NCI-H128 (cell line): ENCODE measurements around the gene MICALL2.

ENCODE experiments used
- DNase-seq: peaks from one replicate; lab custom pipeline; 2025; ENCODE audit not compliant: unreplicated experiment; lab: John Stamatoyannopoulos, UW

The MICALL2 gene

DNA sequence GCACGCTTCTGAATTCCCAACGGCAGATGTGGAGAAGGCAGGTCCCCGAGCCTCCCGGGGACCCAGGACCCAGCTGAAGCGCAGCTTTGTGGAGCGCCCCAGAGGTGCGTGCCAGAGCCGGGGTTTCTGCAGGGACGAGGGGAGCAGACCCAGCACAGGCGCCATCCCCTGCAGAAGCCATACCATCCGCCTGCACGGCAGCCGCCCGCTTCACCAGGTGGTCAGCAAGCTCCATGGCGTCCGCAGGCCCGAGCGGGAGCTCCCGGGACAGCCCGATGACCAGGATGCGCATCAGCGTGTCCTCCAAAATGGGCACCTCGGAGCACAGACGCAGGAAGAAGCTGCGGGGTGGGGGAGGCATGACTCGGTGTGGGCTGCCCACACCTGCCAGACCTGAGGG, 34.3 kb upstream of the MICALL2 start:
- no peak for DNase-seq

DNA sequence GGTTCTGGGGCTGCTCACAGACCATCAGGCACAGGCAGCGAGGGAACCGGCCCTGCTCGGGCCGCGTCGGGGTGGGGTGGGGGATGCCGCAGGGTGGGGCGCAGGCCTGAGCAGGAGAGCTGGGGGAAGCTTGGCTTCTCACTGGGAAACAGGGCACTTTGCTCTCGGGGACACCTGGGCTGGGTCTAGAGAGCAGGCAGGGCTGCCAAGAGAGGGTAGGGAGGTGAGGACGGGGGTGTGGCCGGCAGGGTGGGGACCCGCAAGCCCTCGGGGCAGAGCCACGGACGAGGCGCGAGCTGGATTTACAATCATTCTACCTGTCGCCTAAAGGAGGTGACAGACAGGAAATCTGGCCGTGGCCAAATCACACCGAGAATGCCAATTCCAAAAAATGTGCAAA, 33.9 kb upstream of the MICALL2 start:
- DNase-seq, result no peak

DNA sequence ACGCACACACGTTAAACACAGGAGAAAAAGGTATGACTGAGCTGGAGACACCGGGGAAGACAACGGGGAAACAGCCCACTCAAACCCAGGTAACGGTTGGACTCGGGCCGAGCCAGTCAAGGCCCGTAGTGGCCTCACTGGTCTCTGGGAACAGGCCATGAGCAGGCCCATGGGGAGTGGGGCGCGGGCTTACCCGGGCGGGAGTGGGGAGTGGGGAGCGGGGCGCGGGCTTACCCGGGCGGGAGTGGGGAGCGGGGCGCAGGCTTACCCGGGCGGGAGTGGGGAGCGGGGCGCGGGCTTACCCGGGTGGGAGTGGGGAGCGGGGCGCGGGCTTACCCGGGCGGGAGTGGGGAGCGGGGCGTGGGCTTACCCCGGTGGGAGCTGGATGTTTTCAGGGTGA, 33.4 kb upstream of the MICALL2 start:
- no peak for DNase-seq

GRCh38 chr7:1492221-1492620, 33.0 kb upstream of the MICALL2 start:
- no peak for DNase-seq

GRCh38 chr7:1490837-1491236, 31.6 kb upstream of the MICALL2 start:
- DNase-seq, result no peak

DNA sequence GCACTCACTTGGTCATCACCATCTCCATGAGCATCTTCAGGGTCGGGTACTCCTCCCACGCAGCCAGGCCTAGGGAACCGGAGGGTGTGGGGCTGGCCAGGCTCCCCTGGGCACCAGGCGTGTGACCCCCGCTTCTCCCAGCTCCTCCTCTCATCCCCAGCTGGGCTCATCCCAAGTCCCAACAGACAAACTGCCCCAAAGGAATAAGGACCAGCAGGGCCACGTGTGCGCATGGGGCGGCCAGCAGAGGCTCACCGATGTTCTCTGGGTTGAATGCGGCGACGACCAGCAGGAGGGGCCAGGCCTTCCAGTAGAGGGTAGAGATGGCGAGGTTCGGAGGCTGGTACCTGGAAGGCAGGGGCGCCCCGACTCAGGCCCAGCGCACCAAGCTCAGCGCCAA, 30.1 kb upstream of the MICALL2 start:
- DNase-seq, result no peak

GRCh38 chr7:1488016-1488415, 28.7 kb upstream of the MICALL2 start:
- DNase-seq, result no peak

DNA sequence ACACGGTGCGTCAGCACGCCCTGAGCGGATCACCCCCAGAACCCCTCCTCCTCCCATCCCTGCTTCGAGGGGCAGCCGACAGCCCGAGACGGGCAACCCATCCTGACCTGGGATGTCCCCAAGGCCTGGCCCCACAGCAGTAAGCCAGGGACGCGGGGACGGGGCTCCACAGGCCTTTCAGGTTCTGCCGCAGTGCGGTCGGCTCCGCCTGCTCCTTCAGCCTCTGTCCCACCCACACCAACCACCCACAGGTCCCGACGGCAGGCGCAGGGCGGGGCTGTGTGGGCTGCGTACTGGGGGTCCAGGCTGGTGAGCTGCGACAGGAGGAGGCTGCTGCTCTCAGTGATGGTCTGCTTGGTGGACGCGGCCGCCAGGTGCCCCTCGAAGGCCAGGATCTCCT, 28.2 kb upstream of the MICALL2 start:
- DNase-seq, result no peak

DNA sequence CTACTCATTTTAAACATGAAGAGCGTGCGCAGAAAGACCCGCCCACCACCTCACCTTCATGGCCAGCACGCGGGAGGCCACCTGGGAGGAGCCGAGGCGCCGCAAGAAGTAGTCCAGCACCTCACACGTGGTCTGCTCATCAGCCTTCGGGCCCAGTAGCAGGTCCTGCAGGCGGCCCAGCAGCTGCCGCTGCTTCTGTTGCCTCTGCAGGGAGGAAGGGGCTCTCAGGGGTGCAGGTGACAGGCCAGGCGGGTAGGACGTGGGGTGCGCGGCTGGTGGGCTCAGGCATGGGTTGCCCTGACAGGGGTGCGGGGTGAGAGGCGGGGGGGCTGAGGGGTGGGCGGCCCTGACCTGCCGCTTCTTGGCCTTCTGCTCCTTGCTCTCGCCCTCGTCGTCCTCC, 27.3 kb upstream of the MICALL2 start:
- no peak for DNase-seq

- no peak for DNase-seq
These were observed 25.9 kb upstream of the MICALL2 start for GRCh38 chr7:1485156-1485555.

DNA sequence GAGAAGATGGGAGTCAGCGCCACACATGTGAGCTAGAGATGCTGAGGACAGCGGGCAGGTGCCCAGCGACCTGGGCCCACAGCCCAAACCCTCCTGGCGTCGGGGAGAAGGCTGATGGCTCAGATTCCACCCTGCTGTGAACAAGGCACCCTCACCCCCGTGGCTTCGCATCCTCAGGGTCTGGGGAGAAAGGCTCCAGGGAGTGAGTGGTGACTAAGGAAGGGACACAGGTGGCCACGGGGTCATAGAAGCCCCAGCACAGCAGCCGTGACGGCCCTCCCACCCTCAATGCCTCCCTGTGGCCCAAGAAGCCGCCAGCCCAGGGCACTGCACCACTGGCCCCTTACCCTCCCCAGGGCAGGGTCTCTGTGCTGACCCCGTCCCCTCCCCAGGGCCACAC, 25.3 kb upstream of the MICALL2 start:
- DNase-seq, result no peak

DNA sequence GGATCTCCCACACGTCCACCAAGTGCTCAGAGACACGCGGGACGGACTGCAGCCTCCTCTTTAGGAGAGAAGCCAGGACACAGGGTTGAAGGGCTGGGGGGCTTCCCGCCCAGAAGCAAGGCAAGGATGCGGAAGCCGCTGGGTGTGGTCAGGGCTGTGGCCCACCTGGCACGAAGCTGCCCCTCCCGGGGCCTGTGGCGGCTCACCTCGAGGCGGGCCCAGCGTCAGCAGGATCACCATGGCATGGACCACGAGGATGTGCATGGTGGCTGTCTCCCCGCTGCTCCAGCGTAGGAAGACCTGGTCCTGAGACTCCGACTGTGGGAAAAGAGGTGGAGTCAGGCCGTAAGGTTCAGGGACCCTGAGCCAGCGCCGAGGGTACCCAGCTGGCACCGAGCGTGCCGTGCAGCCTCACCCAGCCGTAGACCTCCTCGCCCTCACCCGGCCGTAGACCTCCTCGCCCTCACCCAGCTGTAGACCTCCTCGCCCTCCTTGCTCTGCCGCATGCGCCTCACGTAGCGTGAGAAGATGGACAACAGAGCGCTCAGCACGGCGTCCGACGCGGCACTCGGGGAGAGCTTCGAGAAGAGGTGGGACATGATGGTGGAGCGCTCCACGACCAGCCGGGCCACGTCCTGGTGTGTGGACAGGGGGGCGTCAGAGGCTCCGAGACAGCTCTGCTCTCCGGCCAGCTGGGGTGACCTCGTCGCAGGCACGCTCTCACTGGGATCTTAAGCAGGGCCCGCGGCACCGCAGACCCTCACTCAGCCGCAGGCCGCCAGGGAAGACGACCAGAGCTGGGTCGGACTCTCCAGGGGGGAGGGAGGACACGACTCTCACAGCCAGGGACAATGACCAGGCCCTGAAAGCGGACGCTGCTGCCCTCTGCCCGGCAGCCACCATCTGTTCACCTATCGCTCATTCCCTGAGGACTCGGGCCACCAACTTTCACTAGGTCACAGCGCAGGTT, 24.6 kb upstream of the MICALL2 start:
- no peak for DNase-seq

DNA sequence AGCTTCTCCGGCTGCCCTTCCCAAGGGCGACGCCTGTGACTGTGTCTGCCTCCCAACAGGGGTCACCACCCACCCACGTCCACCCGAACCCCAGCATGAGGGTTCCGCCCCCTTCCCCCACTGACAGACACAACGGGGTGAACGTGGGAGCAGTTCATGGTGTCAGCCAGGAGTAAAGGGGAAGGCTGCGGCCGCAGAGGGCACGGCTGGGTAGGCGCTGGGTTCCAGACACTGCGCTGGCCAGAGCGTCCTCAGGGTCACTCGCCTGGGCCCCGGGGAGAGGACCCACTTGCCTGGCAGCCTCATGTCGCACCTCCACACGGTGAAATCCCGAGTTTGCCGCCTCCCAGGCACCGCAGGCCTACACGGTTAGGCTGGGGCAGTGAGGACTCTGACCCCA, 23.8 kb upstream of the MICALL2 start:
- DNase-seq, result no peak

- no peak for DNase-seq
These were observed 22.0 kb upstream of the MICALL2 start for GRCh38 chr7:1481300-1481699.

DNA sequence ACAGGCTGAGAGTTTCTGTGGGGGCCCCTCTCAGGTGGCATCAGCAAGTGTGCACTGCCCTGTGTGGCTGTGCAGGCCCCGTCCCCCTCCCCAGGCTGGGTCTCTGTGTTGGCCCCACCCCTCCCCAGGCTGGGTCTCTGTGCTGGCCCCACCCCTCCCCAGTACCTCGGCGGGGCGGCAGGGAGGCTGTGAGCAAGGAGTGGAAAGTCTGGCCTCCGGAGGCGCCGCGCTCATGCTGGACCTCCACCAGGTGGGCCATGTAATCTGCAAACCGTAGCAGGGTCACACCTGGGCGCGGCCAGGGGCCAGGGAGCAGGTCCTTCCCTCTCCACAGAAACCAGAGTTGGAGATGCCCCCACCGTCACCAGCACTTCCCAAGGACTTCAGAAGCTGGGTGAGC, 21.4 kb upstream of the MICALL2 start:
- no peak for DNase-seq

DNA sequence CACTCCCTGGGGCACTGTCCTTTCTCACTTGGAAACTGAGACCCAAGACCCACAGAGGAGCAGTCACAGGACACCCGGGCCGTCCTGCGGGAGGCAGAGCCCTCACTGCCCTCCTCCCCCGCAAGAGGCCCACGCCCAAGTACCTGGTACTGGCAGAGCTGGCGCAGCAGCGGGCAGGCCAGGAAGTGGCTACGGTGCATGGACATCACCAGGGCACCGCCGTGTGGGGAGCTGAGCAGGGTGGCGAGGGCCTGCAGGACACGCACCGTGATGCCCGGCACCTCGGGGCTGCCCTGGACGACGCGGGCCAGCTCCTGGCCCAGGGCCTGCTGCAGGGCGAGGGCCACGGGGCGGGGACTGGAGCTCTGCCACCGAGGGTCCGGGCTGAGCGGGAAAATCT, 20.0 kb upstream of the MICALL2 start:
- no peak for DNase-seq

GRCh38 chr7:1478480-1478879, 19.2 kb upstream of the MICALL2 start:
- no peak for DNase-seq

- DNase-seq, result no peak
These were observed 17.6 kb upstream of the MICALL2 start for GRCh38 chr7:1476859-1477258.

GRCh38 chr7:1475991-1476390, 16.7 kb upstream of the MICALL2 start:
- no peak for DNase-seq

DNA sequence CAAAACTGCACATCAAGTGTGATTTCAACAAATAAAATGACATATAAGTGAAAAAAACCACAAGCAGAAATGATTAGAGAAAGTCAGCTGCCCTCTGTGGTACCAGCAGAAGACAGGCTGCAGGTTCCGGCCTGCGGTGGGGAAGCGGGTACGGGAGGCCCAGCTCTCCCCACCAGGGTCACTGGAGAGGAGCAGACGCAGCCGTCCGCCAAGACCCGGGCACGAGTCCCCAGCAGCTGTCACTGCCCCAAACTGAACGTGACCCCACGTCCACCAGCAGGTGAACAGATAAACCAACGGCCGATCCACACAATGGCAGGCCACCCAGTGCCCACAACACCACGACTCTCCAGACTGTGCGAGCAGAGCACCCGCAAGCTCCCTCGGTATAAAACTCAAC, 16.1 kb upstream of the MICALL2 start:
- no peak for DNase-seq

DNA sequence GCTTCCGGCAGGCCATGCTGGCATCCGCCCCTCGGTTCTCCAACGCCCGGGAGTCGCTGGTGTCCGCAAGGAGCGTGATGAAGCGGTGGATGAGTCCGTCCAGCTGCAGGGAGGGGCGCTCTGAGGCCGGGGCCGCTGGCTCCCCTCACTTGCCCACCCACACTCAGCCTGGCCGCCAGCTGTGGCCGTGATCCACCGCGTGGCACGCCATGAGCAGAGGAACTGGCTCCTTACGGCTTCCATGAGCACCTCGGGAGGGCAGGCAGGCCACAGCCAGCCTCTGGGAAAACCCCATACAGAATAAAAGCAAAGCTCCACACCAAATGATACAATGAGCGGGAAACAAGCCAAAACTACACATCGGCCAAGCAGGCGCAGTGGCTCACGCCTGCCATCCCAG, 15.5 kb upstream of the MICALL2 start:
- DNase-seq, result no peak

- peak; percentile 10 for DNase-seq
These were observed 14.7 kb upstream of the MICALL2 start for GRCh38 chr7:1473864-1474512.

GRCh38 chr7:1470901-1471300, 11.6 kb upstream of the MICALL2 start:
- no peak for DNase-seq
